Gastroesophageal sphincter (tissue), 3 donors: ENCODE measurements around the gene ABCA4.

Source experiments
- CTCF ChIP-seq, 4 experiments: fragments of 200-600 bp in 2 of 4; fragments of 450-650 bp in 2 of 4; sonication (generic) in 1 of 4; IDR thresholded peaks; one replicate each; pipeline ENCODE4 v1.5.1; 2017 to 2019; ENCODE audit warnings: antibody characterized with exemption in 4 of 4, mild to moderate bottlenecking in 2 of 4, moderate library complexity in 2 of 4
- EP300 ChIP-seq: sonication (generic); formaldehyde crosslinking; IDR thresholded peaks from one replicate; pipeline ENCODE4 v1.6.1; 2017; ENCODE audit warnings: antibody characterized with exemption, mild to moderate bottlenecking
- POLR2A ChIP-seq, 2 donors: fragments of 450-650 bp; IDR thresholded peaks; one replicate each; pipeline ENCODE4 v1.6.1; 2017; ENCODE audit warnings: antibody characterized with exemption in 2 of 2, mild to moderate bottlenecking in 2 of 2, moderate library complexity in 1 of 2
- POLR2AphosphoS5 ChIP-seq: sonication (generic); formaldehyde crosslinking; IDR thresholded peaks from one replicate; pipeline ENCODE4 v1.6.1; 2017; ENCODE audit warnings: antibody characterized with exemption

- TF ChIP-seq CTCF (IDR thresholded peaks at IDR 0.05) (no peak), POLR2A (IDR thresholded peaks at IDR 0.05) (no peak), EP300 (no peak), POLR2AphosphoS5 (no peak)
These were observed 15.4 kb downstream of the ABCA4 start for GRCh38 chr1:94105581-94105952.
